ENCODE data around the gene COL4A1.
"Not testable (repeated sequence)": the region's sequence is repeated elsewhere in the genome, so short reads cannot be mapped to it uniquely, and the experiment has no call there.

Gene COL4A1

GRCh38 chr13:110326263-110326904, 19.4 kb upstream of the COL4A1 start:
- FAIRE-seq, result no peak
- no peak for DNase-seq (ENCODE audit: insufficient read length, low spot score)

GRCh38 chr13:110324026-110324749, 17.2 kb upstream of the COL4A1 start:
- DNase-seq (ENCODE audit: insufficient read length, low spot score) (no peak), FAIRE-seq (no peak)

- DNase-seq (ENCODE audit: insufficient read length, low spot score), result no peak
Observed at GRCh38 chr13:110323172-110323891, 16.4 kb upstream of the COL4A1 start.

DNA sequence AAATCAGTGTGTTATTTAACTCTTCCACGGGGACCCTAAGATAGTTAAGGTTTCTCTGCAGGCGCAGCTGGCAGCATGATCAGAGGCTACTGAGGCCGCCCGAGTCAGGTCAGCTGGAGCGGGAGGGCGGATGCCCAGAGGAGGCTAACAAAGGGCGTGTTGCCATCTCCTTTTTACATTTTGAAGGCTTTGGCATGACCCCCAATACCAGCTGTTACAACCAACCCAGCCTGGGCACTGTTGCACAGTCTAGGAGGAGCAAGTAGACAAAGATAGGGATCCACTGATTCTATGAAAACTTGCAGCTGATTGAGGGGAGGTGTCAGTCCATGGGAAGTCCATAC, 15.8 kb upstream of the COL4A1 start:
- DNase-seq (ENCODE audit: insufficient read length, low spot score) (no peak), FAIRE-seq (no peak)

More at GRCh38 chr13:110323172-110323891, 16.4 kb upstream of the COL4A1 start:
- FAIRE-seq, result no peak

DNA sequence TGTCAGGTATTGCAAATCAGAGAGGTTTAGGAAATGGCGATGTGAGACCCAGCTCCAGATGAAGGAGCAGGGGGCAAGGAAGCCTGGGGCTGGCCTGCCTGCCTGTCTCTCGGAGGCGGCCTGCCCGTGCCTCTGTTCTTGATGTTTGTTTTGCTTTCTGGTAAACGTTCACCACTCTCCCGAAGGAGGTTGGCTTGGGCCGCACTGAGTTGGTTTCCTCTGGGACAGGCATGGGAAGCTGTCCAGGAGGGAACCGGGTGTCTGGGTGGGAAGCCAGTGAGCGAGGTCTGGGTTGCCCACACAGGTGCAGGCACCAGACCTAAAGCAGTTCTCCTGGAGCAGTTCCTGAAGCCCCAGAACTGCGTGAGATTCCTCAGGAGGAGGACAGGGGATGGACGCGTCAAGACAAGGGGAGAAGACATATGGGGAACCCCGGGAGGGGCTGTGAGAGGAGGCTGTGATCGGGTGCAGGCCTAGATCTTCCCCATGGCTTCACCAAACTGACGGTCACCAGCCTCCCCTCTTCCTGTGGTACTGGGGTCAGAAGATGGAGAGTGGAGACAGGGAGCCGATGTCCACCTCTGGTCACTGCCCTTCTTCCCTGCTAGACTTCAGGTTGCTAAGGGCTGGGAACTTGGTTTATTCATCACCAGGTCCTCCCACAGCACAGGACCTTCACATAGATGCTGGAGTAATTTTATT, 15.3 kb upstream of the COL4A1 start:
- DNase-seq (ENCODE audit: insufficient read length, low spot score) (no peak), FAIRE-seq (no peak)

GRCh38 chr13:110321573-110321972, 14.6 kb upstream of the COL4A1 start:
- DNase-seq (ENCODE audit: insufficient read length, low spot score); FAIRE-seq: not testable (repeated sequence)

- no peak for FAIRE-seq
Observed at GRCh38 chr13:110320645-110321044, 13.7 kb upstream of the COL4A1 start.

DNA sequence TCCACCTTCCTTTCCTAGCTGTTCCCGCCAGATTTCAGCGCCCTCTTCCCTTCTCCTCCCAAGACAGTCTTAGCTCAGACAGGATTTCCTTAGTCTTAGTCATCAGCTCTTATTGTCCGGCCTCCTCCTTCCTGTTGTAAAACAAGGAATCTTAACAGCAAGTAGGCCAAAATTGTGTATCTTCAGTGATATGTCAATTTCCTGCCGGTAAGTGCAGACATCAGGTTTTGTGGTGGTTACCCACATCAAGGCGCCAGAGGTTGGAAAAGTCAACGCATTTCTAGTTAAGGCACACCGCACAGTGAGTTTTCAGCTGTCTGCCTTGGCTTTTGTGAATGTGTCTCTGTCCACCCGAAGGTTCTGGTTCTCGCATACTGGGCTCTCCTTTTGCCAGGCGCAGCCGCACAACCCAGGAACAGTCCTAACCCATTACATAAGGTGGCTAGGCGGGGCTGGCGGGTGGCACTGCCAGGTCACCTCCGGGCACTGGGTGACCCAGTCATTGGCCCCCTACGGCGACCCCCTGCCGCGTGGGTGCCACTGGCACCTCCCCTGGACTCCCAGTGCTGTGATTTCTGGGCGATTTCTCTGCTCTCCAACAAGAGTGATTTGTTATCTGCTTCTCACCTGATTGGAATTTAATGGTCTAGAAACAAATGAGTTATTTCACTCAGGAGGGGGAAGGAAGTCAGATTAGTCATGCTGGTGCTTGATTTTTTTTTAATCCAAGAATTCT, 13.0 kb upstream of the COL4A1 start:
- DNase-seq (ENCODE audit: insufficient read length, low spot score) (no peak), FAIRE-seq (no peak)

More at GRCh38 chr13:110320645-110321044, 13.7 kb upstream of the COL4A1 start:
- DNase-seq (ENCODE audit: insufficient read length, low spot score), result no peak

GRCh38 chr13:110319397-110319773, 12.4 kb upstream of the COL4A1 start:
- FAIRE-seq, result no peak
- DNase-seq (ENCODE audit: insufficient read length, low spot score), result no peak

- FAIRE-seq (no peak), DNase-seq (ENCODE audit: insufficient read length, low spot score) (no peak)
Observed at GRCh38 chr13:110318920-110319319, 12.0 kb upstream of the COL4A1 start.

- FAIRE-seq (no peak), DNase-seq (ENCODE audit: insufficient read length, low spot score) (no peak)
Observed at GRCh38 chr13:110317496-110318195, 10.7 kb upstream of the COL4A1 start.

DNA sequence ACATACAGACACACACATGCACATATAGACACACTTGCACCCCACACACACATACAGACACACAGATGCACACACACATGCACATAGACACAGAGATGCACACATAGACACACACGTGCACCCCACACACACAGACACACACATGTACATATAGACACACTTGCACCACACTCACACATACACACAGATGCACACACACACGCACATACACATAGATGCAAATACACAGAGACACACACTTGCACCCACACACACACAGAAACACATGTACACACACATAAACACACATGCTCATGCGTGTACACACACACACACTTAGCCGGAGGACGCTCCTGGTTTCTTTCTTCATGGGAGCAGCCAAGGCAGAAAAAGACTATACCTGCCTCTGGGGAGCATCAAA, 10.1 kb upstream of the COL4A1 start:
- FAIRE-seq, result no peak
- no peak for DNase-seq (ENCODE audit: insufficient read length, low spot score)

- no peak for DNase-seq (ENCODE audit: insufficient read length, low spot score)
- FAIRE-seq, result no peak
Observed at GRCh38 chr13:110316196-110316595, 9.2 kb upstream of the COL4A1 start.

- no peak for DNase-seq (ENCODE audit: insufficient read length, low spot score)
- FAIRE-seq, result no peak
Observed at GRCh38 chr13:110314516-110315245, 7.7 kb upstream of the COL4A1 start.

- not testable (repeated sequence) for DNase-seq (ENCODE audit: insufficient read length, low spot score); FAIRE-seq
Observed at GRCh38 chr13:110313733-110314132, 6.8 kb upstream of the COL4A1 start.

GRCh38 chr13:110313261-110313660, 6.3 kb upstream of the COL4A1 start:
- DNase-seq (ENCODE audit: insufficient read length, low spot score); FAIRE-seq: not testable (repeated sequence)

GRCh38 chr13:110312339-110313031, 5.5 kb upstream of the COL4A1 start:
- DNase-seq (ENCODE audit: insufficient read length, low spot score) (no peak), FAIRE-seq (no peak)

DNA sequence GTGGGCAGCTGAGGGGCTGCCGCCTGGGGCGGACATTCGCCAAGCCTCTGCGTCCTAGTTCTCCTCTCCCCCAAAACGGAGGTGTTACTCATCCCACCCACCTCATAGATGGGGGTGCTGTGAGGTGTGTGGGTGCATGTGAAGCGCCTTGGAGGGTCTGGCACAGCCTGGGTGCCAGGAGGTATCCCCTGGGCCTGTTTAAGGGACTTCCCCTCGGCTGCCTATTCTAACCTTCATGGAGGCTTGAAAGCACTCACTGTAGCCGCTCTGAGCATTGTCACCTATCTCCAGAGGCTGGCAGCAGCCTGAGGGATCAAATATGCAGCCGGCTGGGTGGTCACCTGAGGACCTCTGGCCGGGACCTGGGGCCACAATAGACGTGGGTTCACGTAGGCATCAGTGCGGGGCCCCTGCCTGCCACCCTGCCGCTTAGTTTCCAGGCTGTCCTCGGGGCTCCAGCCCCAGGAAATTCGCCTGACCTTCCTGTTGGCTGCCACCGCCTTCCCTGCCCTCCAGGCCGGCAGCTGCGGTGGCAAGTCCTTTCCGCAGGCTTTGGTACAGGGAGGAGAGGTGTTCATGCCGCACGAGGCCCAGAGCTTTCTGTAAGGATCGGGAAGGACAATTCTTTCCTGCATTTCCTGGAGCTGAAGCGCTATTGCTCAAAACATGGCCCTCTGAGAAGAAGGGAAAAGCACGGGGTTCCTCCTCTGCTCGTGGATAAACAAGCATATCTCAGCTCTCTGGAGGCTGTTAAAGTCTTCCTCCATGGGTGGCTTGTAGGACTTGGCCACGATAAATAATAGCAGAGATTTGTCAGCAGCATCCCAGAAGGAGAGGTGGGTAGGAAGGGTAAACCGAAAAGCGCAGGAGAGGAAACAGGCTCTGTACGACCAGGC, 4.7 kb upstream of the COL4A1 start:
- FAIRE-seq (no peak), DNase-seq (ENCODE audit: insufficient read length, low spot score) (no peak)

All from GM19239 (cell line).